Measurements from ENCODE around the gene PRKACB.
"Not testable (repeated sequence)": the region's sequence is repeated elsewhere in the genome, so short reads cannot be mapped to it uniquely, and the experiment has no call there.

PRKACB gene

DNA sequence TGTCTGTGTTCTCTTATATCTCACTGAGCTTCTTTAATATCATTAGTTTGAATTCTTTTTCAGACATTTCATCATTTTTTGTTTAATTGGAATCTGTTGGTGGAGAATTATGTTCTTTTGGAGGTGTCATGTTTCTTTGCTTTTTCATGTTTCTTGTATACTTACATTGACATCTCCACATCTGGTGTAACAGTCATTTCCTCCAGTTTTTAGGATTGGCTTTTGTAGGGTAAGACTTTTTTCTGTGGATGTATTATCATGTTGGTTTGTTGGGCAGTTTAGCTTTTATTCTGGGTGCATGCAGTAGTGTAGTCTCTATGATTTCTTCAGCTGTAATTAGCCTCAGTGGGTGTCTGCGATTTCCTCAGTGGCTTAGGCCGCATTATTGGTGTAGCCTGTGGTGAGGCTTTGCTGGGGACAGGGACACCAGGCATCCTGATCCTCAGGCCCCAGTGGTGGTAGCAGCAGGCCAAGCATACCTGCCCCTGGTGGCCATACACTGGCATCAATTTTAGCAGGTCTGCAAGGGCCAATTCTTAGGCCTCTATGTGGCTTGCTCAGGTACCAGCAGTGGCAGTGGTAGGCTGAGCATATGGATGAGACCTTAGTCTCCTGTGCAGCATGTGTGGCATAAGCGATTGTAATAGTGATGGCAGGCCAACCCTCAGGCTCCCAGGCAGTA is 79.8 kb downstream of the PRKACB start:
- no peak for DNase-seq (ENCODE audit: low read depth)

DNA sequence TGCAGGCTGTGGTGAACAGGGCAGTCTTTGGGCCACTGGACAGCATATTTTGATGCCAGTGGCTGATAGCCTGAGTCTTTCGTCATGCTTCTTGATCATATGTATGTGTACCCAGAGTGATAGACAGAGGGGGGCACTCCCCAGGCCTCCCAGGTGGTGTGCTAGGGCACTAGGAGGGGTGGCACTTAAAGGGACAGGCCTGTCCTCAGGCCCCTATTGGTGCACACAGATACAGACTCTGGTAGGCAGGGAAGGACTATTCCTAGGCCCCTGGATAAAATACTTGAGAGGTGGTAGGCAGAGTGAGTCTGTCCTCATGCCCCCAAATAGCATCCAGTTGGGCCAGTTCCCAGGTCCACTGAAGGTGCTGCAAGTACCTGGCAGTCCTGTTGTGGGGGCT is 80.8 kb downstream of the PRKACB start:
- no peak for DNase-seq (ENCODE audit: low read depth)

DNA sequence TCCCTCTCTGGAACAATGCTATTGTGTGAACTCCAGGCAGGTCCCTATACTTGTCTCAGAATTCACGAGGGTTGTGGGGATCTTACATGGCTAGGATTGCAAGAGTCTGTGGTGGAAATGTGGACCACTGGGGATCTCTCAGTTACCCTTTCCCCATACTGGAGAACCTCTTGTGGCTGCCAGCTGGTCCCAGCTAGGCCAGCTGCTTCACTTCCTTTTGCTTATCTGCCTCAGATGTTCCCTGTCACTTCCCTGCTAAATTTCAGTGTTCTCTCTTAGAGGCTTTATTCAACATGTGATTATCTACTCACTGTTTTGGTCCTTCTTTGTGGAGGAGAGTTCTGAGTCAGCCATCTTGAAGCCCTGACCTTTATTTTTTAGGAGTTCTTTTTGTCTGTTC is 81.6 kb downstream of the PRKACB start:
- no peak for DNase-seq (ENCODE audit: low read depth)

DNA sequence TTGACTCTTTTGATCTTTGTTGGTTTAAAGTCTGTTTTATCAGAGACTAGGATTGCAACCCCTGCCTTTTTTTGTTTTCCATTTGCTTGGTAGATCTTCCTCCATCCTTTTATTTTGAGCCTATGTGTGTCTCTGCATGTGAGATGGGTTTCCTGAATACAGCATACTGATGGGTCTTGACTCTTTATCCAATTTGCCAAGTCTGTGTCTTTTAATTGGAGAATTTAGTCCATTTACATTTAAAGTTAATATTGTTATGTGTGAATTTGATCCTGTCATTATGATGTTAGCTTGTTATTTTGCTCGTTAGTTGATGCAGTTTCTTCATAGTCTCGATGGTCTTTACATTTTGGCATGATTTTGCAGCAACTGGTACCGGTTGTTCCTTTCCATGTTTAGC is 88.6 kb downstream of the PRKACB start:
- DNase-seq (ENCODE audit: low read depth): not testable (repeated sequence)

DNA sequence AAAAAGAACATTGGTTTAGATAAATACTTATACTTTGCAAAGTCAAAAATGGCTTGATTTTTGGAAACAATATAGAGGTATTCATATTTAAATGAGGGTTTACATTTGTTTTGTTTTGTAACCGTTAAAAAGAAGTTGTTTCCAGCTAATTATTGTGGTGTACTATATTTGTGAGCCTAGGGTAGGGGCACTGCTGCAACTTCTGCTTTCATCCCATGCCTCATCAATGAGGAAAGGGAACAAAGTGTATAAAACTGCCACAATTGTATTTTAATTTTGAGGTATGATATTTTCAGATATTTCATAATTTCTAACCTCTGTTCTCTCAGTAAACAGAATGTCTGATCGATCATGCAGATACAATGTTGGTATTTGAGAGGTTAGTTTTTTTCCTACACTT is 92.2 kb downstream of the PRKACB start:
- no peak for DNase-seq (ENCODE audit: low read depth)

DNA sequence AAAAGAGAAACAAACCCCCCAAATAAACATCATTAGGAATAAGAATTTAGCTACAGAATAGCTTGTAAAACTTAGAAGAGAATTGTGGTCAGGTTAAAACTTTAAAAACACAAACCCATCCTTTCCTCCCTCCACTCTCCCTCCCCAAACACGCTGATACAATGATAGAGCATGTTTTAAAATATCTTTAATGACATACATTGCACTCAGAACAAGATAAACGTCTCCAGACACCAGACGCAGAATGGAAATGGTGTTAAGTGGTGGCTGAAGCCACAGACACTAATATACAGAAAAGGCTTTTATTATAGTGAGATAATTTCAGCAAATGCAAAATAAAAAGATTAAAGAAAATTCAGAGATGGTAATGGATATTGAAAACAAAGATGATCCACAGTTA is 98.6 kb downstream of the PRKACB start:
- DNase-seq (ENCODE audit: low read depth): no peak

DNA sequence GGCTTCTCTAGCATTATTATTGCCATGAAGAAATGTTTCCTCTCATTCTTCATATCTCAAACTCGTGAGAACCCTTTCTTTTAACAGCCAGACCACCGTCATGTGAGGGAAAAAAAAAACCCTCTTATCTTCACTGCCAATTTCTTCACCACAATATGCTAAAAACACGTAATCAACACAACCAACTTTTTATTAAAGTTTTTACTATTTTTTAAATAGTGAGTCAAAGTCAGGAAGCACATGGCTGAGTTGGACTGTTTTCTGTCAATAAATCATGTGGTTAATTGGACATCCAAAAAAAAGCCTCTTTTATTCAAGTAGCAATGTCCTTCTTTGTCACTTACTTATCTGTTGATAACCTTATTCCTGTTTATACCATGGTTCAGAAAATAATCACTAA is 101.5 kb downstream of the PRKACB start:
- no peak for DNase-seq (ENCODE audit: low read depth)

DNA sequence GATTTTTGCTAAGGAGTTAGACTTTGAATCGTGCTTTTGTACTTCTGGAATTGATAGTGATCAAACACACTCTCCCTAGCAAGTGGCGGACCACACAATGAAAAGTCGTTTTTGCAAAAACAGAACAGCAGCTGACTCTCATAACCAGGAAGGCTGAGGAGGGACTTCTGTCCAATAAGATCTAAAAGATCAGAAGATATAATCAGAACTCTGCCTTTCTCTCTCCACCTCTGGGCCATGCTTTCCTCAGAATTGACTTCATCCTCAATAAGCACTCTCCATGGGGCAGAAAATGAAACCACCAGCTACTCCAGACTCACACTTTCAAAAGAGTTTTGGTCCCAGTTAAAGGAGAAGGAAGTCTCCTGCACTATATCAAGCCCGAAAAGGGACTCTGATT is 102.1 kb downstream of the PRKACB start:
- DNase-seq (ENCODE audit: low read depth): no peak

DNA sequence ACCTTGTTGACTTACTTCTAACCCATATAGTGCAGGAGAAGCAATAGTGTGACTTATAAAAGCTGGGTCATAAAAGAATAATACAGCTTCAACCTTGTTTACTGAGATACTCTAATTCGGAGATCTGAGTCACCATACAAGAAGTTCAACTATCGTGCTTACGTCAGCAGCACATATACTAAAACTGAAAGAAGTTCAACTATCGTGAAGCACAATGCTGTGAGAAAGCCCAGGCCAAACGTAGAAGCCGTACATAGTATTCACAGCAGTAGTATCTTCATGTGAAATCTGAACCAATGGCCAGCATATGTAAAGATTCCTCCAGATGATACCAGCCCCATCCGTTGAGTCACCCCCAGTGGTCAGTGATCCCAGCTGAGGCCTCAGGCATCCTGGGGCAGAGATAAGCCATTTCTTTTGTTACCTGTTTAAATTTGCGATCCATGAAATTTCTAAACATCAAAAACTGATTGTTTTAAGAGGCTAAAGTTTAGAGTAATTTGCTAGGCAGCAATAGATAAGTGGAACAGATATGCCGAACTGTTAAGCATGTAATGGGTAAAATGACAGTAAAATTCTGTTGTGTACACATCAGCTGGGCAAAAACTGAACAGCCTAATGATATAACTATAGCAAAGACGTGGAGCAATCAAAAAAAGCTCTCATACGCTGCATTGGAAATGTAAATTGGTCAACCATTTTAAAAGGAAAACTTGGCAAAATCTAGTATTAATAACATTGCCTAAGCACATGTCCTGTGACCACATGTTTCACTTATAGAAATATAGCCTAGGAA is 103.6 kb downstream of the PRKACB start:
- no peak for DNase-seq (ENCODE audit: low read depth)

DNA sequence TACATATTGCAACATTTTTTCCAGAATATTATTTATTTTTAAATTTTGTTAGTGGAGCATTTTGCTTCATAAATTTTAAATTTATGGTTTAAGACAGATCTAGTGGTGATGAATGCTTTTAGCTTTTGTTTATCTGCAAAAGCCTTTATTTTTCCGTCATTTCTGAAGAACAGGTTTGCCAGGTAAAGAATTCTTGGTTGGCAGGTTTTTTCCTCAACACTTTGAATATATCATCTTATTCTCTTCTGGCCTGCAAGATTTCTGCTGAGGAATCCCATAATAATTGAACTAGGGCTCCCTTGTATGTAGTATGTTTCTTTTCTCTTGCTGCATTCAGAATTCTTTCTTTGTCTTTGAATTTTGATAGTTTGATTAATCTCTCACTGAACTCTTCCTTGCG is 106.6 kb downstream of the PRKACB start:
- DNase-seq (ENCODE audit: low read depth): no peak

DNA sequence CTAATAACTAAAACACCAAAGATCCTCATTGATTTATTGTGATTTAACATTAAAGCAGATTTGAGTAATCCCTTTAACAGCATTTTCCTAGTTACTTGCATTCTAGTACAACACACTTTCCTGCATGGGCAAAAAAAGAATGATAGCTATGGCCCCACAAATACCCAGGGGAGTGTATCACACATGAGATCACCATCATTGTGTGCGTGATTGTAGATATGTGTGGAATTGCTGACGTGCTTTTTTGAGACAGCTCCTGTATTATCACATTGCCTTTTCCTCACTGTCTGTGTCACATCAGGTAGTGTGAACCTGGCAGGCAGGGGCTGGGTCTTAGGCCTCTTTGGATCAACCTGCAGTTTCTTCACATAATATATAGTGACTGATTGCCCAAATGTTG is 109.0 kb downstream of the PRKACB start:
- DNase-seq (ENCODE audit: low read depth): no peak

DNA sequence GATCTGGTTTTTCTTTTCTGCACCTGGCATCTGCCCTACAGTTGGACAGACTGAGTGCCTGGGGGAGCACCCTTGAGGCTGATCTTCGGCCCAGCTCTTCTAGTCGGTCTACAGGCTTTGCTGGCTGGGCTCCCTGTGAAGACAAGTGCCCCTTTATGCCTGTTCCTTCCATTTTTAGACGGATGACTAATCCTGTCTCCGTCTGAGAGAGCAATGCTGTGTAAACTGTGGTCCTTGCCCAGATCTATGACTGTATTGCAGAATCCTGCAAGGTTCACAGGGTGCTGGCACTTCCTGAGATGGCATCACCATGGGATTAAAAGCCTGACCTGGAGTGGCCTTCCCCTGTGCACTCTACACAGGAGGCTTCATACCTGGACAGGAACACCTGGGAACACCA is 109.8 kb downstream of the PRKACB start:
- DNase-seq (ENCODE audit: low read depth): no peak

DNA sequence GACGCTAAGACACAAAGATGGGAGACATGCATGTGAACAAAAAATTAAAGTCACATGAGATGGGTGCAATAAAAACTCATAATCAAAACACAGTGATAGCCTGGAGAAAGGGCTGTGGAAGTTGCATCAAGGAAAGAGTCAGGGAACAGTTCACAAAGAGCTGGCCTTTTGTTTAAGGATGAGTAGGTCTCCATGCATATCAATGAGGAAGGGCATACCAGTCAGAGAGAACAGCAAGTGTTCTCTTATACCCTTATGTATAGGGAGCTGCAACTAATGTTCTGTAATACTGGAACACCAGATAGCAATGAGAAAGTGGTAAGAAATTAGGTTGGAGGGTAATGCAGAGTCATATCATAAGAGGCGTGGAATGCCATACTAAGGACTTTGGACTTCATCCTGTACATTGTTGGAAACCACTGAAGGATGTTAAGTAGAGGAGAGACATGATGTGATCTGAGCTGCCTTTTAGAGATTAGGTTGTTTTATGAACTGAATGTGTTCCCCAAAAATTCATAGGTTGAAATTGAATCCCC is 110.7 kb downstream of the PRKACB start:
- no peak for DNase-seq (ENCODE audit: low read depth)

DNA sequence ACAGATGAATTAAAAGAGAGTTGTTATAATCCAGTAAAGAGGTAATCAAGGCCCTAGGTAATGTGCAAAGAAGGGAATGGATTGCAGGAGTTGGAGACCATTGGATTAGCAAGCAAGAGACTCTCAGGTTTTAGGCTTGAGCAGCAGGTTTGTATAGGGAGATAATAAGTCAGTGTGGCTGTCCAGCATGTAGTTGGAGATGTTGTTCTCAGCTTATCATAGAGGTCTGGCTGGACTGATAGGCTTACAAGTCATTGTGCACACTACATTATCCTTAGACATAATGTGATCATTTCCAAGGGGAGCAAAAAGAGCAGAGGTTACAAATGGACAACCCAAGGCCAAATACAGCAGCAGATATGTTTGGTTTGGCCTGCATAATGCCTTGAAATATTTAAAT is 111.5 kb downstream of the PRKACB start:
- DNase-seq (ENCODE audit: low read depth): no peak

DNA sequence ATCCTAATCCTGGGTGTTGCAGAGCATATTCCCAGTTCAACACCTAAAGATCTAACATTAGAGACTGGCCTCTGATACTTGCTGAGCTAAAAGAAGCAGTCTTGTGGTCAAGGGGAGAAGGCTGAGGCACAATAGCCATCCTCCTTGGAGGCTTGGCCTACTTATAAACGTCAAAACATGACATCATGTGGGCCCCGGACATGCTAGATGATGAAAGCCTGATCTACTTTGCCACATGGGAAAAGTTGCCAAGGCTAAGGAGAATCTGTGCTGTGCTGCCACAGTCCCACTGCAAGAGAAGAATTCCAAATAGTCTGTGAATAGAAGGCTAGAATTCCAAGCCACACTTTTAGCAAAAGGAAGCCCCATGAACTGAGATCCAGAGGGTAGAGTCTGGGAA is 113.5 kb downstream of the PRKACB start:
- no peak for DNase-seq (ENCODE audit: low read depth)

DNA sequence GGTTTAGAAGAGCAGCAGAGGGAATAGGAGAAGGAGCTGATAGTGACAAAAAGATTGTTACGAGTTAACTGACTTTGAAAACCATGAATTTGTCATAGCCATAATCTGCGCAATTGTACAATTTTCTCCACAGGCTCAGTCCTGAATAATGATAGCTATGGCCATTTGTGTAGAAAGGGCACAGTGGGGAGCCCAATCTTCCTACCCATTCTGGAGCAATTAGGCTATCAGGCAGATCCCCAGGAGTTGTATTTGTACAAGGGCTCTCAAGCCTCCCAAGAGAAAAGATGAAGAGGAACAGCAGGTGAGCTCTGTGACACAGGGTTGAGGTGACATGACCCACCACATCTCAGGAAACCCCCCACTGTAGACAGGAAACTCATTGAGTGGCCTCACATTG is 115.3 kb downstream of the PRKACB start:
- no peak for DNase-seq (ENCODE audit: low read depth)

DNA sequence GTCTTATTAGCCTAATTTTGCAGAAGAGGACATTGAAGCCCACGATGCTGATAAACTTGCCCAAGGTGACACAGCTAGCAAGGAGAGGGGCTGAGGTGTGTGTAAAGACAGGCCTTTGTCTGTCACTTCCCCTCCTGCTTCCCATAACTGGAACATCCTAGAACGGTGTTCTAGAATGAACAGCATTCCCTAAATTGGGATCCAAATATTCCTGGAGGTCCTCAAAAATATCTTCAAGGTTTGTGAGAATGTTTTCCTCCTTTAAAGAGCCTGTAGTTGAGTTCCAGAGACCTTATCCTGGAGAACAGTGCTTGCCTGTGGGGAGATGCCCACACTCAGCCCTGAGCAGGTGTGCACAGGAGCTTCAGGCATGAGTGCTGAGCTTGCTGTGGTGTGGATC is 115.9 kb downstream of the PRKACB start:
- DNase-seq (ENCODE audit: low read depth): no peak

DNA sequence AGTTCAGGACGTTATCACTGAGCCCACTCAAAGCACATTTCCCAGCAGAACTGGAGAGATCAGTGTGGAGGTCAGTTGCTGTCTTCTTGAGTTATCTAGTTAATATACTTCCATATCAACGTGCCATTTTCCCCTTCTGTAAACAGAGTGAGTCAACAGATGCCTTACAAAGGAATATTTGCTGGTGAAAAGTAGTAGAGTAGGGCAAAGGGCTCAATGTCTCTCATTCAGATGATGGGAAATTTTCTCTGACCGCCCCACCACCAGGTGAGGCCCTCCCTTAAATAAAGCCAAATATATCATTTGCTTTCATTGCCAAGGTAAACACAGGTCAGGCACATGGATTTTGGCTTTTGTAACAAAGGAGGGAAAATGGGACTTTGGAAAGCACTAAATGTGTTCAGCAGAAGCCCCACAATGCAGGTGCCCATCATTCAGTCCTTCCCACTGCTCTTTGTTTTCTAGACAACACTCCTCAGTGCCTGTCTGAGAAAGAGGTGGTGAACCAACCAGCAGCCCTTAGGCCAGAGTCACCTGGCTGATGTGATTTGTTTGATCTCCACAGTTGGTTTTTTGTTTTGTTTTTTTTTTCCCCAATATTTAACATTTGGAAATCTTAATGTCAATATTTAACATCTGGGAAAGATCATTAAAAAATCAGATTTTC is 116.9 kb downstream of the PRKACB start:
- no peak for DNase-seq (ENCODE audit: low read depth)

DNA sequence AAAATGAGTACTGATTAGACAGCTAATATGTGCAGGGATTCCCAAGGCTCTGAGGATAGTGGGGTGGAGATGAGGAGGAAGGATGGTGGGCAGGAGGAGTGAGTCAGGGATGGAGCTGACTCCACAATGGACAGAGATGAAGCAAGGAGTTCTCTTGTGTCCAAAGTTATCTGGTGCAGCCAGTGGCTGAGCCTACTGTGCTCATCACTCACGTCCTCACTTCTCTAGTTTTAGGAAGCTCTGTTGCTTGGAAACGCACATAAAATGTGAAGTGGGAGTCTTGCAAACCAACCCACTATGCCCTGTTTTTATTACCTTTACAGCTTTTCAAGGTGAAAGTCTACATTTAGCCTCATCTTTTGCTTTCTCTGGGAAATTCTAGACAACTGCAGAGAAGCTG is 120.9 kb downstream of the PRKACB start:
- no peak for DNase-seq (ENCODE audit: low read depth)

DNA sequence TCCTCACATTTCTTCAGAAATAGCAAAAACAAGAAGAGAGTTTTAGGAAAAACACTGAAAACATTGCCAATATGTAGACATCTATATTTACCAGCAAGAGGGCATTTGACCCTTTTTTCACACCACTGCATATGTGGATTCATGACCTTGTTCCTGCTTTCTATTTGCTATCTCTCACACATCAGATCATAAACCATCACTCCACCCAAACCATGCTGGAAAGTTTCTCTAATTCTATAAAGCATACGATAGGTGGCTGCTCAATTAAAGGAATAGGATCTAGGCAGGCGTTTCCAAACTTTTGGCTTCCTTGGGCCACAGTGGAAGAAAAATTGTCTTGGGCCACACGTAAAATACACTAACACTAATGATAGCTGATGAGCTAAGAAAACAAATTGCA is 121.8 kb downstream of the PRKACB start:
- DNase-seq (ENCODE audit: low read depth): no peak

DNA sequence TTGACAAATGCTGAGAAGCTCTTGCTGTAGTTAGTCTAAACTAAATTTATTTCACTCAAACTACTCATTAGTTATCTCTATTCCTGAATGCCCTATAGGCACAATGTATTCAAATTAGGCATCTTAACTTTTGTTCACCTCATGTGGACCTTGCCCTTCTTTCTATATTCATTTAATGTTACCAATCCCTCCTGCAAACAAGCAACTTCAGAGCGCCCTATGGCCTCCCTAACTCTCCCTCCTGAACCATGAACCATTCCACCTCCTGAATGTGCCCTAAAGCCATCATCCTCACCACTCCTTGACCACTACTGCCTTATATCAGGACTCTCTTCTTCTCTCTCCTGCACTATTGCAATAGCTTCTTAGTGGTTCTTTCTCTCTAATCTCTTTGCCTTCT is 122.7 kb downstream of the PRKACB start:
- no peak for DNase-seq (ENCODE audit: low read depth)

DNA sequence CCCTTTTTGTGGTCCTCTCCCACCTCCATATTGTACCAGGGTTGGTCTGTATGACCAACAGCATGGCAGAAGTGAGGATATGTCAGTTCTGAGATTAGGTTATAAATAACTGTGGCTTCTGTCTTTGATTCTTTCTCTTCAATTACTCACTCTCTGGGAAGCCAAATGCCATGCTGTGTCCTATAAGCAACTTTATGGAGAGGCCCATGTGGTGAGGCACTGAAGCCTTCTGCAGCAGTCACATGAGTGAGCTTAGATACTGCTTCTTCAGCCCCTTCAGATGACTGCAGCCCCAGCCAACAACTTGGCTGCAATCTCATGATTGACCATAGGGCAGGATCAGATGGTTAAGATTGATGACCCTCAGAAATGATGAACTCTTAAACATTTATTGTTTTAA is 123.4 kb downstream of the PRKACB start:
- DNase-seq (ENCODE audit: low read depth): no peak

DNA sequence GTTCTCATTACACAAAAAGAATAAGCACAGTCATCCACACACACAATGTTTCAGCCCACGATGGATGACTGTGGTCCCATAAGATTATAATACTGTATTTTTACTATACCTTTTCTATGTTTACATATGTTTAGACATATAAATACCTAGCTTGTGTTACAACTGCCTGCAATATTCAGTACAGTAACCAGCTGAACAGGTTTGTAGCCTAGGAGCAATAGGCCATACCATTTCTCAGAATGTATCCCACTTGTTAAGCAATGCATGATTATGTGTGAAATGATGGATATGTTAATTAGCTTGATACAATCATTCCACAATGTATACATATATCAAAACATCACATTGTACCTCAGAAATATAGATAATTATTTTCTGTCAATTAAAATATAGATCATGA is 124.3 kb downstream of the PRKACB start:
- no peak for DNase-seq (ENCODE audit: low read depth)

All from stimulated activated CD8-positive, alpha-beta memory T cell treated with anti-CD3 and anti-CD28 coated beads, Interleukin-4, amount 100 ng/mL, for 24 hours (primary cell).